Right atrium auricular region (tissue), 2 donors: ENCODE data around the gene DMRT2. TPM values are rescaled to one million over a fixed set of nuclear protein-coding genes. Genes with fewer than 3 reads are reported as not detected.

Experiments
- DNase-seq: peaks from one replicate; pipeline ENCODE4 v3.0.0-alpha.2; 2019; ENCODE audit warnings: low spot score
- H3K27ac ChIP-seq, 2 donors: fragments of 200-600 bp; sonication (generic); 1 replicate in 1 of 2; 2 replicates in 1 of 2; pipeline ENCODE4 v1.5.1; 2016 to 2019
- H3K27me3 ChIP-seq, 2 donors: fragments of 200-600 bp; sonication (generic); one replicate each; pipeline versions ENCODE4 v1.5.1 to v1.6.0; 2017 to 2019
- H3K36me3 ChIP-seq: fragments of 200-600 bp; sonication (generic); one replicate; pipeline ENCODE4 v1.5.1; 2016
- H3K4me1 ChIP-seq, 2 donors: fragments of 200-600 bp; sonication (generic); one replicate each; pipeline versions ENCODE4 v1.5.1 to v1.6.0; 2017 to 2019
- H3K4me3 ChIP-seq, 2 donors: fragments of 200-600 bp; sonication (generic); 1 replicate in 1 of 2; 2 replicates in 1 of 2; pipeline ENCODE4 v1.5.1; 2017 to 2019; ENCODE audit warnings: mild to moderate bottlenecking in 1 of 2, moderate library complexity in 1 of 2
- H3K9me3 ChIP-seq, 2 donors: fragments of 200-600 bp; sonication (generic); one replicate each; pipeline ENCODE4 v1.5.1; 2019
- total RNA-seq, 2 donors: library from RNA; depleted of rRNA; stranded (reverse); fragments of >200 nt; gene quantifications; one replicate each; pipeline ENCODE4 v1.1.0, GENCODE V29; 2016
- TF ChIP-seq, protein P1 (sequence below), 2 donors: fragments of 200-600 bp; sonication (generic); IDR thresholded peaks; one replicate each; pipeline ENCODE4 v1.5.1; 2019; ENCODE audit warnings: antibody characterized with exemption in 2 of 2

DMRT2 gene
- total RNA-seq, 2 donors from 2014 or later: not detected

DNA sequence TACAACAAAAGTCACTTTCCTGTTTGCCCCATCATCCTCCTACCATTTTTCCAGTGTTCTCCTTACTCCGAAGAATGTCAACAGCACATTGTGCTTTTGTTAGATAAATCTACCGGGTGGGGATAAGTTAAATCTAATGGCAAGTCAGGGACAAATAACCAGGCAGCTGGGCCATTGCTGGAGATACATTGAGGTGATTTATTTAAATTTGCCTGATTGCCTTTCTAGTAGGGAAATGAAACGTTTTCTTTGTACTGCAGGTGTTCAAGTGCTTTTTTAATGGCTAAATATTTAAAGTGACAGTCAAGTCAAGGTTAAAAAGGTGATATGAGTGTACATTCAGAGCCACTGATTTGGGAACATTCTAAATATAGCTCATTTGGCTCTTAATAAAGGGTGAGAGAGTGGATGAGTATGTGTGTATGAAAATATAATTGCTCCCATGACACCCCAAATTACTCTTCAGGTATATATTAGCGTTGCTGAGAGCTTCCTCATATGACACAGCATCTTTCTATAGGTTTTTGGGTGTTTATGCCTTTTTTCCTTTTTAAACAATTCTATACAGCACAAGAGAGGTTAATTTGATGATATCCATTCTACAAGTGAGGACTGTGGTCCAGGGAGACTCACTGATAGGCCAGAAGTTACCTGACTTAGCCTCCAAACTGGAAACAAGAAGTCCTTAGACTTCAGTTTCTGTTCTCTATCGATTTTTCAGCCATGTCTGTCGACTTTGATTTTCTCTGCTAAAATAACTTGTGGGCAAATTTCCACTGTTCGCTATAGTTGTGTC lies 51.9 kb downstream of the DMRT2 start:
- H3K36me3 ChIP-seq: no peaks in the 10 kb centered on the region
- no peaks in the 10 kb centered on the region for H3K4me1 ChIP-seq
- TF ChIP-seq, protein P1, sequence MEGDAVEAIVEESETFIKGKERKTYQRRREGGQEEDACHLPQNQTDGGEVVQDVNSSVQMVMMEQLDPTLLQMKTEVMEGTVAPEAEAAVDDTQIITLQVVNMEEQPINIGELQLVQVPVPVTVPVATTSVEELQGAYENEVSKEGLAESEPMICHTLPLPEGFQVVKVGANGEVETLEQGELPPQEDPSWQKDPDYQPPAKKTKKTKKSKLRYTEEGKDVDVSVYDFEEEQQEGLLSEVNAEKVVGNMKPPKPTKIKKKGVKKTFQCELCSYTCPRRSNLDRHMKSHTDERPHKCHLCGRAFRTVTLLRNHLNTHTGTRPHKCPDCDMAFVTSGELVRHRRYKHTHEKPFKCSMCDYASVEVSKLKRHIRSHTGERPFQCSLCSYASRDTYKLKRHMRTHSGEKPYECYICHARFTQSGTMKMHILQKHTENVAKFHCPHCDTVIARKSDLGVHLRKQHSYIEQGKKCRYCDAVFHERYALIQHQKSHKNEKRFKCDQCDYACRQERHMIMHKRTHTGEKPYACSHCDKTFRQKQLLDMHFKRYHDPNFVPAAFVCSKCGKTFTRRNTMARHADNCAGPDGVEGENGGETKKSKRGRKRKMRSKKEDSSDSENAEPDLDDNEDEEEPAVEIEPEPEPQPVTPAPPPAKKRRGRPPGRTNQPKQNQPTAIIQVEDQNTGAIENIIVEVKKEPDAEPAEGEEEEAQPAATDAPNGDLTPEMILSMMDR (IDR thresholded peaks at IDR 0.05): no peak
- no peak overlapping the region for H3K4me3 ChIP-seq
- peaks cover 0 to 8% of the 10 kb centered on the region in 2 donors for H3K9me3 ChIP-seq
- DNase-seq: no peak
- no peaks in the 10 kb centered on the region for H3K27me3 ChIP-seq
- no peak overlapping the region for H3K27ac ChIP-seq

DNA sequence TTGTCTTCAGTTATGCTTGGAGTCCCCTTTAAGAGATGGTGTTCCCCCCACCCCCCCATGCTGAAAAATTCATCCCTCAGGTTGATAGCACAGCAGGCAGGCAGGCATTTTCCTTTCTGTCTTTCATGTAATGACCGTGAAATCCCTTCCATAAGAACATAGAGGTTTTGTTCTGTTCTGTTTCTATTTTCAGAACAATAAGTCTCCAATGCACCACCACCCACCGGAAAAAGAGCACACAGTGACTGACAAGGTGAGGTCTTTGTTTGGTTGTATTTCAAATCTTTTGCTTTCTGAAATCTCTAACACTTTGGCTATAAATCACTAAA lies 52.4 kb downstream of the DMRT2 start:
- H3K27me3 ChIP-seq: no peaks in the 10 kb centered on the region
- H3K9me3 ChIP-seq: peaks cover 0 to 14% of the 10 kb centered on the region in 2 donors
- no peak overlapping the region for H3K27ac ChIP-seq
- H3K4me1 ChIP-seq: no peaks in the 10 kb centered on the region
- TF ChIP-seq, protein P1 (IDR thresholded peaks at IDR 0.05): no peak
- no peaks in the 10 kb centered on the region for H3K36me3 ChIP-seq
- H3K4me3 ChIP-seq: no peak overlapping the region
- no peak for DNase-seq

Other genes with a start within 250 kb of the DMRT2 start
- not detected for gene DMRT1, start 208.7 kb upstream of the DMRT2 start, total RNA-seq
- gene DMRT3, start 73.7 kb upstream of the DMRT2 start, total RNA-seq: not detected